GM12801 (cell line): ENCODE measurements around the gene REL.

Experiments used
- TF ChIP-seq, protein P1 (sequence below): IDR thresholded peaks from one replicate; pipeline ENCODE4 v1.5.1; 2011; ENCODE audit warnings: control low read depth; ENCODE audit not compliant: insufficient read length; ENCODE audit errors: extremely low read depth

Gene REL

GRCh38 chr2:60868589-60869273 is 12.6 kb upstream of the REL start:
- TF ChIP-seq, protein P1, sequence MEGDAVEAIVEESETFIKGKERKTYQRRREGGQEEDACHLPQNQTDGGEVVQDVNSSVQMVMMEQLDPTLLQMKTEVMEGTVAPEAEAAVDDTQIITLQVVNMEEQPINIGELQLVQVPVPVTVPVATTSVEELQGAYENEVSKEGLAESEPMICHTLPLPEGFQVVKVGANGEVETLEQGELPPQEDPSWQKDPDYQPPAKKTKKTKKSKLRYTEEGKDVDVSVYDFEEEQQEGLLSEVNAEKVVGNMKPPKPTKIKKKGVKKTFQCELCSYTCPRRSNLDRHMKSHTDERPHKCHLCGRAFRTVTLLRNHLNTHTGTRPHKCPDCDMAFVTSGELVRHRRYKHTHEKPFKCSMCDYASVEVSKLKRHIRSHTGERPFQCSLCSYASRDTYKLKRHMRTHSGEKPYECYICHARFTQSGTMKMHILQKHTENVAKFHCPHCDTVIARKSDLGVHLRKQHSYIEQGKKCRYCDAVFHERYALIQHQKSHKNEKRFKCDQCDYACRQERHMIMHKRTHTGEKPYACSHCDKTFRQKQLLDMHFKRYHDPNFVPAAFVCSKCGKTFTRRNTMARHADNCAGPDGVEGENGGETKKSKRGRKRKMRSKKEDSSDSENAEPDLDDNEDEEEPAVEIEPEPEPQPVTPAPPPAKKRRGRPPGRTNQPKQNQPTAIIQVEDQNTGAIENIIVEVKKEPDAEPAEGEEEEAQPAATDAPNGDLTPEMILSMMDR, result no peak

DNA sequence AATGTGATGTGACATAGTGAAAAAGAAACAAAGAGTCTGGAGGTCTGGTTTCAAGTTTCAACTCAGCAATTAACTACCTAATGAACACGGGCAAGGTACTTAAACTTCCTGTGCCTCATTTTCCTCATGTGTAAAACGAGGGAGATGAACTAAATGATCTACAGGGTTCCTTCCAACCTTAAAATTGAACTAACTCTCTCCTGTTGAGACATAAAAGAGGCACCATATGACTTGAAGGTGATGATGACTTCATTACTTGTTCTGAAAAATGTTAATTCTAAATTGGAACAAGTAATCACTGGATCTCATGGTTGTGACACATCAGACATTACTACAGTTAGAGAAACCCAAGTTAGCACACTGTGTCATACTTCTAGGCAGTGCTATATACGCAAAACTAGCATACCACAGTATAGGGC is 8.9 kb upstream of the REL start:
- TF ChIP-seq, protein P1, result no peak

DNA sequence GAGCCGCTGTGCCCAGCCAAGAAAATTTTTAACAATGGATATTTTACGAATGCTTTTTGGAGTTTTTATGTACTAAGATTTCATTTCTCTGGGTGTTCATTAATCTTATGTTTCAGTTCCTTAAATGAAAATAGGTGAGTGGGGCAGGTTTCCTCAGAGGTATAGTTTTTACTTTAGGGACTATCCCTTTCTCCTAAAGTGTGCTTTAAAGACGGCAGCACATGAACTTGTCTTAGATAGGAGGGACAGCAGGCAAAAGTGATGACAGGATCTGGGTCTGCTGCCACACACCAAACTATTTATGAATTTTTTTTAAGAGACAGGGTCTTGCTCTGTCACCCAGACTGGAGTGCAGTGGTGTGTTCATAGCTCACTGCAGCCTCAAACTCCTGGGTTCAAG is 8.0 kb upstream of the REL start:
- TF ChIP-seq, protein P1, result no peak

DNA sequence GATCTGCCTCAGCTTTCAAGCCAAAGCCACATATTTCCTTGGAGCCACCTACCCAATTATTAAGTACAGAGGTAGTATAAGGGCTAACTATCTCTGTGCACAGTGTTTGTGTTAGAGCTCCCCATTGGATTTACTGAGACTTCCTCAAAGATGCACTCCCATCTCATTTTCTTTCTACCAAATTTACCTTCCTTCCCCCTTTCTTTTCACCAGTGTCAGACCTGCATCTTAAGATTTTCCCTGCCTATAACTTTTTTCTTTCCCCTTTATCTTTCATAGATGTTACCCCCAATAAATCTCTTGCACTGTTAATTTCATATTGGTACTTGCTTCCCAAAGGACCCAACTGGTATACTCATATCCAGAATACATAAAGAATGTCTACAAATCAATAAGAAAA is 5.9 kb upstream of the REL start:
- TF ChIP-seq, protein P1, result no peak

DNA sequence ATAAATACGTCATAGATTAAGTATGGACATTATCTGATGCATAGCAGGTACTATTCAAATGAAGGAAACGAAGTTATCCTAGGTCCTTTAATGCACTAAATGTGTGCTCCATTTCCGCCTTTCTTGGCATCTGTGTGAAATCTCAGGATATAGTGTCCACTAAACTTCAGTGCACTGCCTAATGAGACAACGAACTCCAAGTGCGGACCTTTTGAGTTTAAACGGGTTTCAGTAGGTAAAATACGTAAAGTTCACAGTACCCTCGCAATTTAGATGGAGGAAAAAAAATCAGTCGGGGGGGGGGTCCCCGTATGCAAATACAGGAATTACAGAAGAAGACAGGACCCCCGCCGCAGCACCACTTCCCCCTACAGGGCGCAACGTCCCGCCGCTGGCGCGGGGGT is 729 bp upstream of the REL start:
- TF ChIP-seq, protein P1, result no peak

DNA sequence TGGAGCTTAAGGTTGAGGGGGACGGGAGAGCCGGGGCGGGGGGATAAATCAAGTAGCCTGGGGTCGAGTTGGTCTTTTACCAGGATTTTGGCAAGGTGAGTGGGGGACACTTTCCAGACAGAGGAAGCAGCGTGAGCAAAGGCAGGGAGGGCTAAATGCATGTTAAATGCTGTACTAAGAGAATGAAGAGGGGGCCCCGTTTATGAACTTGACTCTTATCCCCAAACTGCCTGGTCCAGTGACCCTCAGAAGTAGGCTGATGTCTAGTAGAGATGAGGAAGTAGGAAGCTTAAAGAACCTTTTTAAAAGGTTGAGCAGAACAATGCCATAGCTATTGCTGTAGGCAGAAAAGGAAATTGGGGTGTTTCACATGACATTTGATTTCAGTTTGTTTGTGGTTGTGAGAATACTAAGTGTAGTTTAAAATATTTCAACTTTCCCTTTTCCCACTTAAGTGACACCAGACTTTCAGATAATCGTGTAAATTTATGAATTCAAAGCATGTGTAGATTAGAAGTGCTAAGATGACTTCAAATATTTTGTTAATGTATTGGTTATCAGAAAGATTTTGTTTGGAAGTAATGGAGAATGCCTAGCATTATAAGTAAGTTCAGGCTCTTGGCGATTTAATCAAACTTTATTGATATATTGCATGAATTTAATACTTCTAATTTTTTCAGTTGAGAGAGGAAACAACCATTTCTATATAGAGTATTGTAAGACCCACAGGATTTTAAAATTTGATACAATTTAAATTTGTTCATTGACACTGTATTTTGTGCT is 1.8 kb downstream of the REL start:
- TF ChIP-seq, protein P1, result no peak

GRCh38 chr2:60883896-60884295 is 2.5 kb downstream of the REL start:
- TF ChIP-seq, protein P1, result no peak
